Upper lobe of right lung (tissue), 1 donor: Measurements from ENCODE around the gene KRT12. TPM values are rescaled to one million over a fixed set of nuclear protein-coding genes. Genes with fewer than 3 reads are reported as not detected.
"Not testable (repeated sequence)": the region's sequence is repeated elsewhere in the genome, so short reads cannot be mapped to it uniquely, and the experiment has no call there.

Experiments used
- ATAC-seq: fragments of 200-7000 bp; cut with Tn5 transposase; one replicate; pipeline ENCODE4 v1.9.1; 2020; ENCODE audit warnings: mild to moderate bottlenecking, moderate library complexity
- DNase-seq: peaks from one replicate; pipeline ENCODE4 v3.0.0-alpha.2; 2020
- H3K27ac ChIP-seq: fragments of 200-600 bp; one replicate; pipeline ENCODE4 v1.8.0; 2022
- H3K27me3 ChIP-seq: fragments of 200-600 bp; one replicate; pipeline ENCODE4 v1.8.0; 2022; ENCODE audit warnings: mild to moderate bottlenecking
- H3K36me3 ChIP-seq: fragments of 200-600 bp; one replicate; pipeline ENCODE4 v1.8.0; 2022
- H3K4me1 ChIP-seq: fragments of 200-600 bp; one replicate; pipeline ENCODE4 v1.8.0; 2022
- H3K4me3 ChIP-seq: fragments of 200-600 bp; one replicate; pipeline ENCODE4 v1.8.0; 2022; ENCODE audit warnings: mild to moderate bottlenecking
- H3K9me3 ChIP-seq: fragments of 200-600 bp; one replicate; pipeline ENCODE4 v1.8.0; 2022
- CTCF ChIP-seq: fragments of 200-600 bp; IDR thresholded peaks from one replicate; pipeline ENCODE4 v1.8.0; 2022; ENCODE audit warnings: antibody characterized with exemption
- intact Hi-C: fragments of 100-400 bp; cut with DNase I; formaldehyde crosslinking; loops from one replicate; pipeline ENCODE4 v1.11.0; 2022
- total RNA-seq: library from RNA; stranded (reverse); fragmentation: NEBNext Ultra II Directional; extraction: Animal tissue kit (Norgen Biotek cat#: 25700); gene quantifications from one replicate; pipeline ENCODE4 v1.2.1, GENCODE V29; 2021
- donor health status: DM: no; HTN: yes; CAD: no; lungs with severe emphysema.

KRT12 gene
- total RNA-seq, 1 donor from 2014 or later, result not detected

- H3K27ac ChIP-seq, result no peak overlapping the region
- ATAC-seq (no peak), DNase-seq (no peak)
- intact Hi-C loops, result no loop called here
- H3K27me3 ChIP-seq, result peaks cover 13% of the 10 kb centered on the region
- no peaks in the 10 kb centered on the region for H3K4me1 ChIP-seq
- H3K9me3 ChIP-seq, result no peaks in the 10 kb centered on the region
- H3K4me3 ChIP-seq, result no peak overlapping the region
- no peaks in the 10 kb centered on the region for H3K36me3 ChIP-seq
- TF ChIP-seq CTCF, result no peak
Observed at GRCh38 chr17:40859536-40859935, 7.5 kb downstream of the KRT12 start.

GRCh38 chr17:40858667-40859066, 8.4 kb downstream of the KRT12 start:
- H3K27me3 ChIP-seq, result peaks cover 13% of the 10 kb centered on the region
- ATAC-seq, H3K9me3 ChIP-seq, H3K27ac ChIP-seq, intact Hi-C loops, H3K4me3 ChIP-seq, H3K4me1 ChIP-seq, H3K36me3 ChIP-seq, DNase-seq: not testable (repeated sequence)

- ATAC-seq, result no peak
- TF ChIP-seq CTCF, result no peak
- no peaks in the 10 kb centered on the region for H3K4me1 ChIP-seq
- H3K9me3 ChIP-seq, result no peaks in the 10 kb centered on the region
- H3K27me3 ChIP-seq, result peaks cover 5% of the 10 kb centered on the region
- DNase-seq, result no peak
- H3K4me3 ChIP-seq, result no peak overlapping the region
- no peaks in the 10 kb centered on the region for H3K36me3 ChIP-seq
- H3K27ac ChIP-seq, result no peak overlapping the region
- intact Hi-C loops, result no loop called here
Observed at GRCh38 chr17:40857535-40857934, 9.5 kb downstream of the KRT12 start.

- Histone ChIP-seq H3K4me1 (no peaks in the 10 kb centered on the region), H3K4me3 (no peak overlapping the region), H3K36me3 (no peaks in the 10 kb centered on the region), H3K27ac (no peak overlapping the region), H3K9me3 (no peaks in the 10 kb centered on the region), H3K27me3 (peaks cover 5% of the 10 kb centered on the region)
- no peak for TF ChIP-seq CTCF
- no peak for DNase-seq
- intact Hi-C loops, result no loop called here
- no peak for ATAC-seq
Observed at GRCh38 chr17:40854175-40854814, 12.7 kb downstream of the KRT12 start.

DNA sequence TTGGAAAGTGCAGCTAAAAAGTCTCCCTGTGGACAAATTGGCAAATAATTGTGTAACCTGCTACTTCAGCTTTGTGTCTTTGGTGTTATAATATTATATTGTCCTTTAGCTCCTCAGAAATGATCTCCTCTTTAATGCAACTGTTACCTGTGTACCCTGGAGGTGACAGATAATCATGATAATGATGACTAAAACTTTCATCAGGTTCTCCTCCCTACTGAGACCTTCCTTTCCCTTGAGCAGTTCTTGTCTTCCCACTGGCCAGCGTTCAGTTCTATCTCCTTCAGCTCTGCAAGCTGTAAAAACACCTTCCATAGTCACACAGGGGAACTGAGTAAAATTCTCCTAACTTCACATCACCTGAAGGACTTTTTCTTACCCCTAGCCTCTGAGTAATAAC, 14.7 kb downstream of the KRT12 start:
- Histone ChIP-seq H3K36me3 (no peaks in the 10 kb centered on the region), H3K4me1 (no peaks in the 10 kb centered on the region), H3K9me3 (no peaks in the 10 kb centered on the region), H3K27me3 (peaks cover 5% of the 10 kb centered on the region), H3K27ac (no peak overlapping the region), H3K4me3 (no peak overlapping the region)
- intact Hi-C loops, result no loop called here
- TF ChIP-seq CTCF, result no peak
- ATAC-seq (no peak), DNase-seq (no peak)

DNA sequence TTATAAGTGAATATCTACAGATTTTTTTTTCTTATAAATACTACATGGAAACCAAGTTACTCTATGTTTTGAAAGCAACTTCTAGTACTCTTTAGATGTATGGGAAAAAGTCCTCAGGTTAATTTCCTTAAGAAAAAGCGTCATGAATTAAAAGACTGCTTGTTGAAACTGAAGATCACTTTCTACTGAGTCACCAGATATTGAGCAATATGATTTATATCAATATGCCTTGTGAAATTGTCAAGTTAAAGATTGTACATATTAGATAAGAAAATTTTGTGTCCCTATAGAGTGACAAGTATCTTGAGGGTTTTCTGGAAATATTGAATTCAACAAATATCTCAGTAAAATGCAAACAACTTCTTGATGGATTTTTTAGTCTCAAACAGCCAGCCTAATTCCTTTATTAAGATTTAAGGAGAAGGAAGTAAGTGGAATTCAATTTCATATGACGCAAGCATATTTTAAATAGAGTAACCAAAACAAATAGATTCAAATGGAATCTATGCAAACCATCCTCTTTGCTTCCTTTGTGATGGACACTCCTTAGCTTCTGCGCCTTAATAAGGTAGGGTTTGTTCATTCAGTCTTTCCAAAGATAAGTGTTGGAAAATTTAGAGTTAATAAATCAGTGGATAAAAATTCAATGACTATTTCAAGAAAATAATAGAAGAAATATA, 16.6 kb downstream of the KRT12 start:
- TF ChIP-seq CTCF, result no peak
- Histone ChIP-seq H3K36me3 (no peaks in the 10 kb centered on the region), H3K9me3 (no peaks in the 10 kb centered on the region), H3K27me3 (peaks cover 4% of the 10 kb centered on the region), H3K27ac (no peak overlapping the region), H3K4me1 (no peaks in the 10 kb centered on the region), H3K4me3 (no peak overlapping the region)
- DNase-seq (no peak), ATAC-seq (no peak)
- intact Hi-C loops, result no loop called here
